Esophagus mucosa (tissue), 1 donor: ENCODE data around the gene RER1. TPM values are rescaled to one million over a fixed set of nuclear protein-coding genes. Genes with fewer than 3 reads are reported as not detected.
"Not testable (repeated sequence)": the region's sequence is repeated elsewhere in the genome, so short reads cannot be mapped to it uniquely, and the experiment has no call there.

Experiments
- ATAC-seq: fragments of 200-7000 bp; cut with Tn5 transposase; one replicate; pipeline ENCODE4 v1.9.1; 2020
- total RNA-seq: library from RNA; stranded (reverse); gene quantifications from one replicate; pipeline ENCODE4 v1.2.4, GENCODE V29; 2023
- donor health status: DM: yes; HTN: yes; CAD: no.

Gene RER1
- total RNA-seq, 1 donor from 2014 or later: 167 TPM

GRCh38 chr1:2429780-2430591, 38.3 kb downstream of the RER1 start:
- no peak for ATAC-seq

- ATAC-seq: no peak
These were observed 38.9 kb downstream of the RER1 start for GRCh38 chr1:2430592-2430973.

- peak; percentile 64 for ATAC-seq
These were observed 39.5 kb downstream of the RER1 start for GRCh38 chr1:2431103-2431502.

- no peak for ATAC-seq
These were observed 39.9 kb downstream of the RER1 start for GRCh38 chr1:2431518-2431917.

DNA sequence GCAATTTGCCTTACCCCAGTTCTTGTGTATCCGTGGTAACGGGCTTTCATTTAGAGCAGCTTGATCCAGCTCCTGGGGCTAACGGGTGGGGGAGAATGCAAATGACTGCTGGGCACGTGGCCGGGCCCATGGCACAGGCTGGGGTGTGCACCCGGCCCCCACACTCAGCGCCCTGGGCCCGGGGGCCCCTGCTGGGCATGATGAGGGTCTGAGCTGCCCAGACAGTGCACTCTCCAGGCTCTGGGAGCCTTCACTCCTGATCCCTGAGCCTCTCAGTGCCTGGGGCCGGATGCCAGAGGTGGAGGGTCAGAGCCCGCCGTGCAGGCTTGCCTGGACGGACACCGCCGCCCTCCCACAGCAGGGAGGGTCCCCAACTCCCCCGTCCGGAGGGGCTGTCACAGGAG, 40.8 kb downstream of the RER1 start:
- ATAC-seq: no peak

GRCh38 chr1:2433196-2433595, 41.6 kb downstream of the RER1 start:
- no peak for ATAC-seq

- ATAC-seq: no peak
These were observed 42.5 kb downstream of the RER1 start for GRCh38 chr1:2433936-2434655.

- no peak for ATAC-seq
These were observed 43.5 kb downstream of the RER1 start for GRCh38 chr1:2435091-2435490.

- ATAC-seq: no peak
These were observed 44.2 kb downstream of the RER1 start for GRCh38 chr1:2435746-2436355.

GRCh38 chr1:2436876-2437275, 45.2 kb downstream of the RER1 start:
- ATAC-seq: no peak

DNA sequence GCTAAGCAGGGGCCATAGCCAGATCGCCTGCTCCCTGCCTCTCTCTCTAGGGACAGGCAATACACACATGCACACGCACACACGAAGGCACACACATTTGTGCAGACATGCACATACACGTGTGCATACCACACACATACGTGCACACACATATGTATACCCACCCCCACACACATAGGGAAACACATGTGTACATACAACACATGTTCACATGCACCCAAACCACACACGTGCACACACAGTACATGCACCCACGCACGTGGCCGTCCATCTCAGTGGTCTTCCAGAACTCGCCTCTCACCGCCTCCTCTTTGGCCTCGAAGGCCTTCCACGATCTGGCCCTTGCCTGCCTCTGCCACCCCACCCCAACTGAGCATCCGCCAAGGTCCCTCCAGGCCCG, 46.0 kb downstream of the RER1 start:
- ATAC-seq: no peak

- ATAC-seq: peak; percentile 7
These were observed 46.4 kb downstream of the RER1 start for GRCh38 chr1:2438038-2438437.

DNA sequence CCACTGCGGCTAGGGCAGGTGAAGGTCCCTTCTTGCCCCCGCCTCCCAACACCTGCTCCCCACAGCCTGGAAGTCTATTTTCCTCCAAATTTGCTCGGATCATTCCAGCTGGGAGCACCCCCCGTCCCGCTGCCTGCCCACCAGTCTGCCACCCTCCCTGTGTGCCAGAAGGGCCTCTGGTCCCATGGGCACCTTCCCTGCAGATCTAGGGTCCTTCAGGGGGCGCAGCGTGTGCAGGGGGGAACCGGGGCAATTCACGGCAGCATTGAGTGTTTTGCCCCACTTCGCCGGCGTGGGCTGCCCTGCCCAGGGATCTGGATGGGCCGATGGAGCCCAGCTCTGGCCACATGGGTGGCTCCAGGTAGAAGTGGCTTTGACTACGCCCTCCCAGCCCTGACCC, 47.0 kb downstream of the RER1 start:
- ATAC-seq: no peak

DNA sequence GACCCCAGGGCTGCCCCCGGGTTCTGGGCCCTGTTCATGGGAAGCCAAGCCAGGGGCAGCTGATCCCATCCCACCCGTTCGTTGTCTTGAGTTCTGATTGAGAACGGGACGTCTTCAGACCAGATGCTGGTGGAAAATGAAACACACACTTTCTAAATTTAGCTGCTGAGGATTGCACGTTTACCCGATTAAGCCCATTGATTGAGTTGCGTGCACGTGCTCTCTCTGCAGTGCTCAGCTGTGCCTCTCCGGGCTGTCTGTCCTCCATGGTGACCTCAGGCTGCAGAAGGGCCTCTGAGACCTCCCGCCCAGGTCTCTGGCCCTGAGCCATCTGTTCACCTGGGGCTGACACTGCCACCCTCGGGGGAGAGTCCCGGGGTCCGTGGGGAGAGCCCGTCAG, 47.7 kb downstream of the RER1 start:
- ATAC-seq: no peak

GRCh38 chr1:2440346-2440745, 48.7 kb downstream of the RER1 start:
- not testable (repeated sequence) for ATAC-seq

GRCh38 chr1:2441746-2442145, 50.1 kb downstream of the RER1 start:
- no peak for ATAC-seq

- ATAC-seq: no peak
These were observed 51.0 kb downstream of the RER1 start for GRCh38 chr1:2442661-2443060.

- no peak for ATAC-seq
These were observed 51.9 kb downstream of the RER1 start for GRCh38 chr1:2443277-2444137.

GRCh38 chr1:2444138-2444591, 52.5 kb downstream of the RER1 start:
- ATAC-seq: no peak

DNA sequence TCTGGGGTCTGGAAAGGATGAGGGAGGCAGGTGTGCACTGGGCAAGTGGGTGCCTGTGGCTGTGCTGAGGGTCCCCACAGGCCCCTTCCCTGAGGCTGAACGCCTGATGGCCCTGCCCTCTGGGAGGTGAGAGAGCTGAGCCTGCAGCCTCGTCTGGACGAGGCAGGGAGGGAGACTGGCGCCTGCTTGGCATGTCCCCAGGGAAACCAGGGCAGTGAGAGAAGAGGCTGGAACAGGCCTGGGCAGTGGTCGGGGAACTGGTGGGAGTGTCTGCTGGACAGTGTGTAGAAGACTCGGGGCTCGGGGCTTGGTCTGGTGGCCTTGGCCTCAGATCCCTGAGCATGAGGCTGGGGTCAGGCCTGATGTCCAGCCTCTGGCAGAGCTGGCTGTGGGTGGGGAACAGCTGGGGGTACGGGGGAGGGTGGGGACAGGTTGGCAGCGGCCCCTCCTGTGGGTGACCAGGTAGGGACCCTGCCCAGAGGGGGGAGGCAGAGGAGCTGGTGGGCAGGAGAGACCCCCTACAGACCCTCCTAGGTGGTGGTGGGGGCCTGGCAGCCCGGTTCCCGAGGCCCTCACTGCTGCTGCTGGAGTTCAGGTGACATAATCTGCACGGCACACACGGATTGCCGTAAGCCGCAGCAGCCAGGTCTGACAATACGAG, 53.7 kb downstream of the RER1 start:
- no peak for ATAC-seq

GRCh38 chr1:2445823-2446215, 54.2 kb downstream of the RER1 start:
- ATAC-seq: no peak

DNA sequence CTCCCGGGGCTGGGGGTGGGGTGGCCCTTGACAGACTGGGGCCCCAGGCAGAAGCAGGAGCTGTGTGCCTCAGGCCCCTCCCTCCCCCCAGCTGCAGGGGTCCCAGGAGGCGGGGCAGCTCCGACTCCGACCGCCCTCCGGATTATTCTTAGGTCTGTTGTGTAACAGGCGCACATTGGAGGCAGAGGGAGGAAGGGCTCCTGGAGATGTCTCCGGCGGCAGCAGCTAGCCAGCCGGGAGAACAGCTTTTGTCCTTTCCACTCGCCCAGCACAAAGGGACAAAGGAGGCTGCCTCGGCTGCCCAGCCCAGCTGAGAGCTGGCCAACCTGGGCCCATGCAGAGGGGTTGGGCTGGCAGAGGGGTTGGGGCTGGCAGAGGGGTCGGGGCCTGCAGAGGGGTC, 54.8 kb downstream of the RER1 start:
- no peak for ATAC-seq
